Trophoblast cell (in vitro differentiated cells and primary cell): ENCODE measurements around the gene PRDM16.

Experiments used
- DNase-seq, 2 donors: peaks; one replicate each; pipeline ENCODE4 v3.0.0-alpha.2; 2016
- H2AFZ ChIP-seq: 2 replicates; pipeline ENCODE4 v1.6.1; 2013; ENCODE audit warnings: low read length, moderate library complexity, mild to moderate bottlenecking; ENCODE audit not compliant: insufficient read depth, poor library complexity
- H2AK5ac ChIP-seq: 2 replicates; pipeline ENCODE4 v1.6.1; 2013; ENCODE audit warnings: mild to moderate bottlenecking, low read length
- H2BK120ac ChIP-seq: 2 replicates; pipeline ENCODE4 v1.6.1; 2013; ENCODE audit warnings: low read length, mild to moderate bottlenecking, moderate library complexity; ENCODE audit not compliant: insufficient read depth, poor library complexity
- H2BK12ac ChIP-seq: 2 replicates; pipeline ENCODE4 v1.6.1; 2013; ENCODE audit warnings: mild to moderate bottlenecking, low read length, moderate library complexity
- H2BK5ac ChIP-seq: 2 replicates; pipeline ENCODE4 v1.6.1; 2013; ENCODE audit warnings: low read length, low read depth, moderate library complexity, mild to moderate bottlenecking; ENCODE audit not compliant: poor library complexity
- H3K14ac ChIP-seq: 2 replicates; pipeline ENCODE4 v1.6.1; 2013; ENCODE audit warnings: mild to moderate bottlenecking, low read length
- H3K18ac ChIP-seq: 2 replicates; pipeline ENCODE4 v1.6.1; 2013; ENCODE audit warnings: mild to moderate bottlenecking, low read length
- H3K23ac ChIP-seq: 2 replicates; pipeline ENCODE4 v1.6.1; 2013; ENCODE audit warnings: low read length
- H3K27ac ChIP-seq: 2 replicates; pipeline ENCODE4 v1.5.1; 2013; ENCODE audit warnings: low read depth, mild to moderate bottlenecking, inconsistent platforms, low read length, moderate library complexity
- H3K27me3 ChIP-seq: 2 replicates; pipeline ENCODE4 v1.6.1; 2013; ENCODE audit warnings: inconsistent platforms, mild to moderate bottlenecking, low read length, moderate library complexity; ENCODE audit not compliant: insufficient read depth
- H3K36me3 ChIP-seq, 2 experiments: 1 replicate in 1 of 2; 2 replicates in 1 of 2; pipeline ENCODE4 v1.6.1; 2013; ENCODE audit warnings: low read length in 2 of 2, mild to moderate bottlenecking in 2 of 2, moderate library complexity in 1 of 2; ENCODE audit not compliant: insufficient read depth in 2 of 2, control insufficient read depth in 1 of 2
- H3K4ac ChIP-seq: 2 replicates; pipeline ENCODE4 v1.6.1; 2013; ENCODE audit warnings: low read depth, mild to moderate bottlenecking, low read length, moderate library complexity
- H3K4me1 ChIP-seq, 2 experiments: 1 replicate in 1 of 2; 2 replicates in 1 of 2; pipeline ENCODE4 v1.6.1; 2013; ENCODE audit warnings: low read length in 2 of 2, mild to moderate bottlenecking in 2 of 2, moderate library complexity in 1 of 2; ENCODE audit not compliant: insufficient read depth in 2 of 2, control insufficient read depth in 1 of 2
- H3K4me2 ChIP-seq: 2 replicates; pipeline ENCODE4 v1.6.1; 2013; ENCODE audit warnings: inconsistent platforms, mild to moderate bottlenecking, low read length, moderate library complexity
- H3K4me3 ChIP-seq: 2 replicates; pipeline ENCODE4 v1.5.1; 2013; ENCODE audit warnings: mild to moderate bottlenecking, low read depth, low read length, inconsistent platforms
- H3K79me1 ChIP-seq: one replicate; pipeline ENCODE4 v1.6.1; 2013; ENCODE audit warnings: low read length
- H3K79me2 ChIP-seq: 2 replicates; pipeline ENCODE4 v1.6.1; 2013; ENCODE audit warnings: low read length, mild to moderate bottlenecking; ENCODE audit not compliant: control insufficient read depth, insufficient read depth, poor library complexity
- H3K9ac ChIP-seq: 2 replicates; pipeline ENCODE4 v1.6.1; 2013; ENCODE audit warnings: mild to moderate bottlenecking, low read length
- H3K9me3 ChIP-seq: 2 replicates; pipeline ENCODE4 v1.6.1; 2013; ENCODE audit warnings: low read depth, mild to moderate bottlenecking, control low read depth, inconsistent platforms, low read length; ENCODE audit not compliant: insufficient read depth
- H4K12ac ChIP-seq: 2 replicates; pipeline ENCODE4 v1.6.1; 2013; ENCODE audit warnings: low read depth, mild to moderate bottlenecking, low read length, moderate library complexity
- H4K8ac ChIP-seq: 2 replicates; pipeline ENCODE4 v1.6.1; 2013; ENCODE audit warnings: low read depth, mild to moderate bottlenecking, low read length, moderate library complexity
- H4K91ac ChIP-seq: one replicate; pipeline ENCODE4 v1.6.1; 2013; ENCODE audit warnings: low read depth, mild to moderate bottlenecking, low read length, moderate library complexity
- WGBS: extraction: QIAGEN DNeasy Blood & Tissue Kit; methylation state at CpG from one replicate; pipeline ENCODE4 v1.1.7; 2013; ENCODE audit warnings: missing lambda C conversion rate; ENCODE audit not compliant: insufficient read length, insufficient coverage; ENCODE audit errors: extremely low coverage; 5-methylcytosine and 5-hydroxymethylcytosine counted together

Gene PRDM16

DNA sequence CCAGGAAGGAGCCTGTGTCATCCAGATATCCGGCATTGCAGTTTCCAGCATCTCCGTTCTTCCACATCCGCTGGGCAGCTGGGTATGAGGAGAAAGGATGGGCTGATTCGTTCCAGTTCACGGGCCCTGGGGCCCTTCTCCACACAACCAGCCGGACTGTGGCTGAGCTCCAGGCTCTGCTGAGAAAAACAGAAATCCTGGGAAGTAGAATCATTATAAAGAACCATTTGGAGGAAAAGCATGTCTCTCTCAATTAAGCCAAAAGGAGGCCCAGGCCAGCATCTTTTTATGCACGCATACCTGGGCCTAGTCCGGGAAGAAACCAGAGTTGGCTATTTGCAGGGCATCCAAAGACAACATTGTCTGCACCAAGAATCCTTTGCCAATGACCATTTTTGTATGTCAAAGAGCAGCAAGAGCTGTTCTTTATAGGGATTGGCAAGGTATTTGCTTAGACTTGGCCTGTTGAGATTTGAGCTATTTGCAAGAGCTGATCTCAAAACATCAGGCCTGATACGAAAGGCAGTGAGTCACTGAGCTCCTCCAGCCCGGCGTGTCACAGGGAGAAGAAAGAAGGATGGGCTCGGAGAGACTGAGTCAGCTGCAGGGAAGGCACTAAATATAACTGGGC lies 300.6 kb downstream of the PRDM16 start:
- Histone ChIP-seq H4K91ac (no peak overlapping the region), H3K9ac (no peak overlapping the region), H3K4me3 (no peak overlapping the region), H3K23ac (no peak overlapping the region), H2AFZ (no peak overlapping the region), H3K9me3 (peaks cover 3% of the 10 kb centered on the region), H4K12ac (no peak overlapping the region), H3K18ac (no peak overlapping the region), H4K8ac (no peak overlapping the region), H2BK12ac (no peak overlapping the region), H3K79me2 (no peaks in the 10 kb centered on the region), H3K36me3 (no peaks in the 10 kb centered on the region), H3K79me1 (no peaks in the 10 kb centered on the region), H2BK120ac (no peak overlapping the region), H3K27me3 (no peaks in the 10 kb centered on the region), H3K4me1 (no peaks in the 10 kb centered on the region), H2BK5ac (no peak overlapping the region), H3K4ac (no peak overlapping the region), H3K4me2 (no peak overlapping the region), H3K14ac (no peak overlapping the region), H2AK5ac (no peak overlapping the region), H3K27ac (no peak overlapping the region)
- no CpG with 5 or more reads among the region's 12 CpGs for WGBS
- no peak for DNase-seq

DNA sequence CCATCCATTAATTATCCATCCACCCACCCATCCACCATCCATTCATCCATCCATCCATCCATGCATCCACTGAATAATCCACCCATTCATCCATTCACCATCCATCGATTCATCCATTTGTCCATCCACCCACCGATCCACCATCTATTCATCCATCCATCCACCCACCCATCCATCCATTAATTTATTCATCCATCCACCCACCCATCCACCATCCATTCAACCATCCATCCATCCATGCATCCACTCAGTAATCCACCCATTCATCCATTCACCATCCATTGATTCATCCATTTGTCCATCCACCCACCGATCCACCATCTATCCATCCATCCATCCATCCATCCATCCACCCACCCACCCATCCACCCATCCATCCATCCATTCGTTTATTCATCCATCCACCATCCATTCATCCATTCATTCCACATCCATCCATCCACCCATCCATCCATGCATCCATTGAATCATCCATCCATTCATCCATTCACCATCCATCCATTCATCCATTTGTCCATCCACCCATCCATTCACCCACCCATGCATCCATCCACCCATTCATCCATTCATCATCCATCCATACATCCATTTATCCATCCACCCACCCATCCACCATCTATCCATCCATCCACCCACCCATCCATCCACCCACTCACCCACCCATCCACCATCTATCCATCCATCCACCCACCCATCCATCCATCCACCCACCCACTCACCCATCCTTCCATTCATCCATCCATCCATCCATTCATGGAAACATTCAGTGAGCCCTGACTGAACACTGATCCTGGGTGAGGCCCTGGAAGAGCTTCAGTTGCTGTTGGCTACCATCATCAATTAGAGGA lies 302.1 kb downstream of the PRDM16 start:
- no peaks in the 10 kb centered on the region for H3K79me2 ChIP-seq
- no peaks in the 10 kb centered on the region for H3K36me3 ChIP-seq
- H2BK5ac ChIP-seq = no peak overlapping the region
- H3K9ac ChIP-seq = no peak overlapping the region
- no peak for DNase-seq
- peaks cover 7% of the 10 kb centered on the region for H3K9me3 ChIP-seq
- no peaks in the 10 kb centered on the region for H3K79me1 ChIP-seq
- 100% methylated on average over 1 of the region's 4 CpGs for WGBS
- H2AK5ac ChIP-seq = no peak overlapping the region
- no peak overlapping the region for H3K23ac ChIP-seq
- H2BK12ac ChIP-seq = no peak overlapping the region
- H4K91ac ChIP-seq = no peak overlapping the region
- H3K27ac ChIP-seq = no peak overlapping the region
- H3K4me3 ChIP-seq = no peak overlapping the region
- H3K4me1 ChIP-seq = no peaks in the 10 kb centered on the region
- H3K4me2 ChIP-seq = no peak overlapping the region
- no peak overlapping the region for H2AFZ ChIP-seq
- H3K4ac ChIP-seq = no peak overlapping the region
- H3K14ac ChIP-seq = no peak overlapping the region
- no peak overlapping the region for H2BK120ac ChIP-seq
- H4K8ac ChIP-seq = no peak overlapping the region
- no peak overlapping the region for H3K18ac ChIP-seq
- no peaks in the 10 kb centered on the region for H3K27me3 ChIP-seq
- H4K12ac ChIP-seq = no peak overlapping the region

DNA sequence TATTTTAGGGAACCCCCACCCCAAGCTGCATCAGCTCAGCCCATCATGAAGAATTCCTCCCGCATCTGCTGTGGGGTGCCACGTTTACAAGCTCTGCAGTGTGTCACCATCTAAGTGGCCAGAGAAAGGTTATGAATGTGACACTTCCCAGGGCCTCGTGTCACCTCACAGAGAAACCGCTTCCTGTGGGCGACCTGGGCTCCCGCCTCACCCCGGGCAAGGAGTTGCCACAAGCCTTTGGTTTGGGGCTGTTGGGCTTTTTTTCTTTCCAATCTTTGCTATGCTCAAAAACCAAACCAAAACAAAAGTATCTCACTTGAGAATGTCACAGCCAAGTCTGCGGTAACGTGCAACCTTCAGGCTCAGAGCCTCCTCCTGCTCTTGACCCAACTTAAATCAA lies 303.3 kb downstream of the PRDM16 start:
- peaks cover 7% of the 10 kb centered on the region for H3K9me3 ChIP-seq
- no peak overlapping the region for H3K4me3 ChIP-seq
- H2BK120ac ChIP-seq = no peak overlapping the region
- no peak overlapping the region for H2AFZ ChIP-seq
- no peak overlapping the region for H3K4me2 ChIP-seq
- WGBS = no CpG with 5 or more reads among the region's 9 CpGs
- no peaks in the 10 kb centered on the region for H3K79me1 ChIP-seq
- H3K14ac ChIP-seq = no peak overlapping the region
- H3K4ac ChIP-seq = no peak overlapping the region
- H4K12ac ChIP-seq = no peak overlapping the region
- H2BK5ac ChIP-seq = no peak overlapping the region
- no peaks in the 10 kb centered on the region for H3K27me3 ChIP-seq
- no peak overlapping the region for H3K23ac ChIP-seq
- no peaks in the 10 kb centered on the region for H3K36me3 ChIP-seq
- H2AK5ac ChIP-seq = no peak overlapping the region
- no peak for DNase-seq
- H3K4me1 ChIP-seq = no peaks in the 10 kb centered on the region
- H4K91ac ChIP-seq = no peak overlapping the region
- no peak overlapping the region for H2BK12ac ChIP-seq
- H3K9ac ChIP-seq = no peak overlapping the region
- H3K79me2 ChIP-seq = no peaks in the 10 kb centered on the region
- no peak overlapping the region for H3K18ac ChIP-seq
- H4K8ac ChIP-seq = no peak overlapping the region
- no peak overlapping the region for H3K27ac ChIP-seq

DNA sequence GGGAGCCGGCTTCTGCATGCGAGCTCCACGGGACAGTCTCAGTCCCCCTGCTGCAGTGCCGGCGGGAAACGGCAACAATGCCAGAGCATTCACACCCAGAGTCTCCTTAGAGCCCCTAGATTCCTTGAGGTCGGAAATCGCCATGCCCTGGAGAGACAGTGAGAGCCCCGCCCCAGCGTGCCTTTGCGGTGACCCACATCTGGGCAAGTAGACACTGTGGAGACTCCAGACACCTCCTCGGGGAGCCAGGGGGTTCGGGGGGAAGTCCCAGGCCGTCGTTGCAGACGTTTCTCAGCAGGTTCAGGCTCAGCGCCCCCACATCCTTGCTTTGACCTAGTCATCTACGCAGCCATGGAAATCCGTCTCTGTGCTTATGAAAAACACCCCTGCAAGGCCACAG lies 304.2 kb downstream of the PRDM16 start:
- Histone ChIP-seq H4K8ac (no peak overlapping the region), H2BK120ac (no peak overlapping the region), H2AFZ (no peak overlapping the region), H3K79me1 (no peaks in the 10 kb centered on the region), H2BK5ac (no peak overlapping the region), H3K9me3 (peaks cover 7% of the 10 kb centered on the region), H4K12ac (no peak overlapping the region), H3K27me3 (no peaks in the 10 kb centered on the region), H3K18ac (no peak overlapping the region), H3K4me1 (no peaks in the 10 kb centered on the region), H3K9ac (no peak overlapping the region), H2AK5ac (no peak overlapping the region), H4K91ac (no peak overlapping the region), H3K14ac (no peak overlapping the region), H3K4ac (no peak overlapping the region), H3K79me2 (no peaks in the 10 kb centered on the region), H2BK12ac (no peak overlapping the region), H3K4me3 (no peak overlapping the region), H3K27ac (no peak overlapping the region), H3K23ac (no peak overlapping the region), H3K36me3 (no peaks in the 10 kb centered on the region), H3K4me2 (no peak overlapping the region)
- WGBS = no CpG with 5 or more reads among the region's 19 CpGs
- no peak for DNase-seq
